H54 (cell line): ENCODE measurements around the gene TMEM107.
"Not testable (repeated sequence)": the region's sequence is repeated elsewhere in the genome, so short reads cannot be mapped to it uniquely, and the experiment has no call there.

ENCODE experiments used
- DNase-seq: peaks from one replicate; pipeline ENCODE4 v3.0.0; 2011; ENCODE audit warnings: low spot score, mixed read lengths; ENCODE audit not compliant: insufficient read length
- FAIRE-seq: peaks from 3 replicates; lab custom pipeline; 2011; peaks lifted over from hg19 to GRCh38; lab: Jason Lieb, UNC
- POLR2A ChIP-seq: IDR thresholded peaks from 2 replicates; pipeline ENCODE4 v1.6.1; 2011; ENCODE audit warnings: low read depth, mild to moderate bottlenecking, low read length

TMEM107 gene

DNA sequence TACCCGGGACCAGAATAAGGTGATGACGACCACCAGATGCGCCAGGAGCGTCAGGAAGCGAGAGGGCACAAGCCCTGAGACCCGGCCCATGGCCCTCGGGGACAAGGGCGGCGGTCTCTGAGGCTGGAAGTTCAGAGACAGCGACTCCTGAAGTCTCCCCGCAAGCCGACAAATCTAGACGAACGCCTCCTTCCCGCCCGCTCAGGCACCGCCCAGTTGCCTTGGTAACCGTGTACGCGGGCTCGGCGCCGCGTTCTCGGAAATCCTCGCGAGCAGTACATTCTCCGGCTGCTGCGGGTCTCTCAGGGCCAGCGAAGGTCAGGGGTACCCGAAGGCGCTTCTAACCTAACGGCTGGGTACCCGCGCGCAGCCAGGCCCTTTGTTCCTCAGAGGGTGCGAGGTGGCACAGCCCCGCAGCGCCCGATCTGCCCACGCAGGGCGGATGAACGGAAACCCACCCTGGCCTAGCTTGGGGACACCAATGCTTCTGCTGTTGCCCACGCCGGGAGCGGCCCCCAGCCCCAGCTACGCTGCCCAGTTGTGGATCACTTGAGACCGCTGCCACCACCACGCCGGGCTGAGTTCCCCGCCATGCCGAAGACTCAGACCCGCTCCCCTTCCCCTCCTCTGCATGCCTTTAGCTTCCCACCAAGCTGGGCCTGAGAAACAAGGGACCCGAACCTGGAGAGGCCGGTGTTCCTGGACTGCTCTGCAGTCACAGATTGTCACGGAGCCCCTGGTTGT lies at the start of gene TMEM107:
Gene TMEM107, minus strand, starts transcription at position 184 of the 744 bp plus-strand sequence. Its CDS starts 94 bp downstream, at position 90.
- peak; percentile 68 for TF ChIP-seq POLR2A
- FAIRE-seq (no peak), DNase-seq (no peak)

DNA sequence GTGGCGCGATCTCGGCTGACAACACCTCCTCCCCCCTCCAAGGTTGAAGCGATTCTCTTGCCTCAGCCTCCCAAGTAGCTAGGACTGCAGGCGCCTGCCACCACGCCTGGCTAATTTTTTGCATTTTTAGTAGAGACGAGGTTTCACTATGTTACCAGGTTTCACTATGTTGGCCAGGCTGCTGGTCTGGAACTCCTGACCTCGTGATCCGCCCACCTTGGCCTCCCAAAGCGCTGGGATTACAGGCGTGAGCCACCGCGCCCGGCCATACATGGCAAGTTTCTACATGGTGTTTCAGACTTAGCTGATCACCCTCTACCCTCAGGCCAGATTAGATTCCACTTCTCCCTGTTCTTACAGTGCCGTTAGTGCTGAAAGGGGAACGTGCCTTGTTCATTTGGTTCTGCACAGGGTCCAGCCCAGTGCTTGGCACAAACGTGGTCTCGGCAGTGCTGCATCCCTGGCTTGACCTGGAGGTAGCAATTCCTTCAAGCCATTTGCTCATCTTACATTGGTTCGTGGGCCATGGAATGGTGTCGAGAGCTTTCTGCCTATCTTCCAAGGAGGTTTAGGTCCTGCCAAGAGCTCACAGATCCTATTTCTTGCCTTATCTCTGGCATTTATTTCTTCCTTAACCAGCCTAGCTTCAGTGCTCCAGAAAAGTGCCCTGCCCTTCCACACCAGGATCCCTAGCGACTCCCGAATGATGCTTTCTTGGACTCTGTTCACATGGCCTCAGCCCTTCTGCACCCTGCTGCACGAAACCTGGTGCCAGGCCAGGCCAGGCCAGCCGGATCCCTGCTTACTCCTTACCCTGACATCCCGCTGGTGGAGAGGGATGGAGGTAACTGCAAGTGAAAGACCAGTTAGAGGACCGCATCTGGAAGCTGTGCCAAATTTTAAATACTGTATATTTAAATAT lies 49.0 kb upstream of the TMEM107 start:
- no peak for DNase-seq
- TF ChIP-seq POLR2A = no peak
- FAIRE-seq = no peak

DNA sequence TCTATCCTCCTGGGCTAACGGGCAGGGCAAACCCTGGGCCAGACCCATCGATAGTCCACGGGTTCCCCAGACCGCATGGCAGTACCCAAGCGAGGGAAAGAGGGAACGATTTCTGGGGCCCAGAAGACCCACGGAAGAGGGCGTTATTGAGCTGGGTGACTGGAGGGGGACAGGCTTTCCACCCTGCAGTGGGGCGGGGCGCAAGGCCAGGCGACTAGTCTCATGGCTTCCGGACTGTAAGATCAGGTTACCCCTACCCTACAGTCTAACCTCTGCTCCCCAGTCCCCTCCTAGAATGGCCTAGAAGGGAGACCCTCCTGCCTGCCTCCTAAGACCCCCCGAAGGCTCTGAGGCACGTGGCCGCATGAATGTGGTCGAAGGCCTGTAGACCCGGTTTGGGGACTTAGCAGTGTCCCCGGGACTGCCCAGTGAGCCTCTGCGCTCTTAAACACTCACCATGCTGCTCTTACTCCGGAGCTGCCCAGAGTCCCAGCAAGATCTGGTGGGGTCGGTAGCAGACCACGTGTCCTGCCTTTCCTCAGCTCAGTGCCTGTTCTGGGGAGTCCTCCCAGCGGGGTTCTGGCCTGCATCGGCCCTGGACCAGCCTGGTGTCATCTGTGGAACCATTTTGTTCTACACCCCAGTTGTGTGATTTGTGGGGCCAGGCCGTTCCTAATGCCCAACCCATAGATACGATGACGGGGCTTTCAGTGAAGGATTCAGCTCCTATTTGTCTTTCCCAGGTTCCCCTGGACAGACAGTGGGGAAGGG lies 47.4 kb upstream of the TMEM107 start:
- FAIRE-seq = no peak
- TF ChIP-seq POLR2A = no peak
- DNase-seq = no peak

DNA sequence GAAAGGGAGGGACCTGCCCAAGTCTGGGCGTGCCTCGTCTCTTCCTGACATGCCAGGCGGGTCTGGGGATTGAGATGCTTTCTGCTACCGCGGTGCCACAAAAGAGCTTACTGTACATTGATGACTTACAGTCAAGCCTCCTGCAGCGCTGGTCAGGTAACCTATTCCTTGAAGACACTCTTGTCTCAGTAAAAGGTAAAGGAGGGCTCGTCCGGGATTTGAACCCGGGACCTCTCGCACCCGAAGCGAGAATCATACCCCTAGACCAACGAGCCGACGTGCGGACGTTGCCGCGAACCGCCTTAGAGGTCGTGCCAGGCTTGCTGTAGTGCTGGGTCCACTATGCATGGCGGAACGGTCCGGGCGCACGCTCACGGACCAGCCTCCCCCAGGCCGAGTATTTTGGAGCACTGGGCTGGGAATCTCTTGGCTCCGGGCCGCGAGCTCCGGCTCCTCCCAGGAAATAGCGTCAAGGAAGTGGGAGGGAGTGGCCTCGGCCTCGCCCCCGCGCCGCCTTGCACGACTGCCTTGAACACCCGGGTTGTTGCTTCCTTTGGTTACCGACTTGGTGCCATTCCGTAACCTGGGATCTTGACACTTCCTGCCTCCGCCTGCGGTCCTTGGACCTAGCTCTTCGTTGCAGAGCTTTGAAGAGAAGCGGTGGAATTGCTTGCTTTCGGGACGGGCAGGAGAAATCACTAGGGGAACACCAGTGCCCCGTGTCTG lies 46.6 kb upstream of the TMEM107 start:
- peak; percentile 66 for TF ChIP-seq POLR2A
- FAIRE-seq = no peak
- peak; percentile 50 for DNase-seq

DNA sequence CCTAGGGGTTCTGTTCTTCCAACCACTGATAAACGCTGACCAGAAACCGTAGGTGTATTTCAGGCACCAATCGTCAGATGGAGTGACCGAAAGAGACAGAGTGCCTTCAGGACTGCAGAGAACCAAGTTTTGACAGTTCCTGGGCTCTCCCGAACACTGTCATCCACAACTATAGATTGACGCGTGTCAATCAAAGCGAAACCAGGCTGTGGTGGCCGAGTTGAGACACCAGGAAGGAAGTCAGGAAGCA lies 46.1 kb upstream of the TMEM107 start:
- no peak for TF ChIP-seq POLR2A
- FAIRE-seq = no peak
- DNase-seq = no peak

DNA sequence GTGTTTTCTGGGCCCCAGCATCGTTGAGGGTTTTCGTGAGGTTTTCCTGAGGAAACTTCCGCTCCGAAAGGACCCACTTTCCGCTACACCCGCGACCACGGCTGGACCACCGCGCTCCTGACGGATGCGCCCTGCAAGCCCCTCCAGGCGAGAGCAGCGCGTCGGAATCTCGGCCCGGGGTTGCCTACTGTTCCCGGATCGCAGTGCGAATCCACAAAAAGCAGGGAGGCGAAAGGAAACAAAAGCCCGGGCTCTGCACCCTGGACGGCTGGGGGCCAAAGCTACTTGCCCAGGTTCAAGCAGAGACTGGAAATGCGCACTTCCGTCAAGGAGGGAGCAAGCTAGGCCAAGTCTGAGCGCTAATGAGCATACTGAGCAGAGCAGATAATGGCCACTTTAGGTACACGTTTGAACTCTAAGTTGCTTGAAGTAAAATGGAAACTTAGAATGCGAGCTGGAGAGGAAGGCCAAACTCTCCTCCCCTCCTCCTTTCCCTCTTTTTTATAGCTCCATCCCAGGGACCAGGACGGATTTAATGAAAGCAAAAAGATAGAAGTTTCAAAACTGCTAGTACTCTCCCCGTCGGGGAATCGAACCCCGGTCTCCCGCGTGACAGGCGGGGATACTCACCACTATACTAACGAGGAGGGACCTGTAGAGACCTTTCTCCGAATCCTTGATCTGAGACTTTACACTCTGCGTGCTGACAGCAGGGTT lies 45.6 kb upstream of the TMEM107 start:
- TF ChIP-seq POLR2A = no peak
- peak; percentile 21 for DNase-seq
- FAIRE-seq = no peak

DNA sequence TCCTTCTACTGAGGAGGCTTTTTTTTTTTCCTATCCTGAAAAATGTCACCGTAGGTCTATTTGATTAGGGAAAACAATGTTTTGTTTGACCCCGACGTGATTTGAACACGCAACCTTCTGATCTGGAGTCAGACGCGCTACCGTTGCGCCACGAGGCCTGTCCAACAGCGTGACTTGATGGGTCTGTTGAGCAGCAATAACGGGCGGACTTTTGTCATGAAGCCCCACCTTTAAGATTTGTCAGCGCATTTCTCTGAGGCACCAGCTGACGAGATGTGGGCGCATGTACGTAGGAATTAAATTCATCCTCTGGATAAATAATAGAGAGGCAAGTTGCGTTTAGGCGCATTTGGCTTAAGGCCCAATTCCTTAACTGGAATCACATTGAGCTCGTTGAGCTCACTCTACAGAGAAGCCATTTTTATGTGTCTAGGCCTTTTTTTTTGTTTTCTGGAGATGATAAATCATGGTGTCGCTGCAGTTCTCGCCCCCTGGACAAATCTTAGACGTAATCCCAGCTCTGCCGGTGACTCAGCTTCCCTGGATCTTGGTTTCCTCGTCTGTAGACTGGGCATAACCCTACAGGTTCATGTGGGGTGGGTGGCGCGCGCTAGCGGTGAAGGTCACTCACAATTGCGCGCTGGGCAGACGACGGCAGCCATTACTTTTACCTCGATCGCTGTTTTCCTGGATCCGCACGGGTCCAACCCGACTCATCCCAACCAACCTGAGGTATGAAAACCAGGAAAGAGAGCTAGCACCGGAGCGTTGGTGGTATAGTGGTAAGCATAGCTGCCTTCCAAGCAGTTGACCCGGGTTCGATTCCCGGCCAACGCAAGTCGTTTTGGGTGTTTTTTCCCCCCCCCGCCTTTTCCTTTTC lies 44.8 kb upstream of the TMEM107 start:
- no peak for TF ChIP-seq POLR2A
- FAIRE-seq (no peak), DNase-seq (peak; percentile 48)

DNA sequence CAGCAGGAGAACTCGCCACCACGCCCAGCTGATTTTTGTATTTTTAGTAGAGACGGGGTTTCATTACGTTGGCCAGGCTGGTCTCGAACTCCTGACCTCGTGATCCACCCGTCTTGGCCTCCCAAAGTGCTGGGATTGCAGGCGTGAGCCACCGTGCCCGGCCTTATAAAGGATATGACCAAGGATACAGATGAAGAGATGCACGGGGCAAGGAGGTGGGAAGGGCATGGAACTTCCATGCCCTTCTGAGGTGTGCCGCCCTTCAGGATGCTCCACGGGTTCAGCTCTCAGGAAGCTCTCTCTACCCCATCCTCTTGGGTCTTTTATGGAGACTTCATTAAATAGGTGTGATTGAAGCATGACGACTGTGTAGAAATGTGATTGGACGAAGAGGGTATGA lies 37.8 kb upstream of the TMEM107 start:
- not testable (repeated sequence) for FAIRE-seq, DNase-seq

DNA sequence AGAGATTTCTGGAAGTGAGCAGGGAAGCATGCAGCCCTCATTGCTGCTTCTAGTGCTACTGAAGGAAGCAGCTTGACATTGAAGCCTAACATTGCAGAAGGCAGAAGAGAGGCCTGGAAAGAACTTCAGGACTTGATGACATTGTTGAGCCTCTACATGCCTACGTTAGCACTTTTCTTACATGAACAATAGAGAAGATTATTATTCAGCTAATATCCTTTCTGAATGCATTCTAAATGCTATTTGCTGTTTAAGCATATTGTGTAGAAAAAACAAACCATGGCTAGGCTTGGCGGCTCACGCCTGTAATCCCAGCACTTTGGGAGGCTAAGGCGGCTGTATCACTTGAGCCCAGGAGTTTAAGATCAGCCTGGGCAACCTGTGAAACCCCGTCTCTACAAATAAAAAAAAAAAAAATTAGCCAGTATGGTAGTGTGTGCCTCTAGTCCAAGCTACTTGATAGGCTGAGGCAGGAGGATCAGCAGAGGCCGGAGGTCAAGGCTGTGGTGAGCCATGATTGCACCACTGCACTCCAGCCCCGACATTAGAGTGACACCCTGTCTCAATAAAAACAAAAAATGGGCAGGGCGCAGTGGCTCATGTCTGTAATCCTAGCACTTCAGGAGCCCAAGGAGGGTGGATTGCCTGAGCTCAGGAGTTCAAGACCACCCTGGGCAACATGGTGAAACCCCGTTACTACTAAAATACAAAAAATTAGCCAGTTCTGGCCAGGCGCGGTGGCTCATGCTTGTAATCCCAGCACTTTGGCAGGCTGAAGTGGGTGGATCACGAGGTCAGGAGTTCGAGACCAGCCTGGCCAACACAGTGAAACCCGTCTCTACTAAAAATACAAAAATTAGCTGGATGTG lies 36.4 kb upstream of the TMEM107 start:
- TF ChIP-seq POLR2A = no peak
- FAIRE-seq (no peak), DNase-seq (no peak)

DNA sequence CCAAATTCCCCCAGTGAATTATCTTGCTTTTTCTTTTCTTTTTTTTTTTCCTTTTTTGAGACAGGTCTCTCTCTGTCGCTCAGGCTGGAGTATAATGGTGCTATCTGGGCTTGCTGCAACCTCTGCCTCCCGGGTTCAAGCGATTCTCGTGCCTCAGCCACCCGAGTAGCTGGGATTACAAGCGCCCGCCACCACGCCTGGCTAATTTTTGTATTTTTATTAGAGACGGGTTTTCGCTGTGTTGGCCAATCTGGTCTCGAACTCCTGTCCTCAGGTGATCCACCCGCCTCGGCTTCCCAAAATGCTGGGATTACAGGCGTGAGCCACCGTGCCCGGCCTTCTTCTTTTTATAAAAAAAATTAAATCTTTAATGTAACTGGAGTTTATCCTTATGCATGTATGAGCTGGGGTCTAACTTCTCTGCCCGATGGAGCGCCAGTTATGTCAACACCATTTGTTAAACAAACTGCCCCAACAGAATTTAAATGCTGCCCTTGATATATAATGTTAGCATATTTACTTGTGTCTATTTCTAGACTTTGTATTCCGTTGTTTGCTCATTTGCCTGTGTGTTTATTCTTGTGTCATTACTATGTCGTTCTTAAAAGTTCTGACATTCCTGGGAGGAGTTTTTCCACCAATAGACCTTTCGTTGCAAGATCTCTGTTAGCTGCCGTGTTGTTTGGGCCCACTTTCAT lies 34.7 kb upstream of the TMEM107 start:
- DNase-seq = no peak
- TF ChIP-seq POLR2A = no peak
- FAIRE-seq = no peak
